Gastroesophageal sphincter (tissue), 4 donors: ENCODE measurements around the gene CALU. TPM values are rescaled to one million over a fixed set of nuclear protein-coding genes. Genes with fewer than 3 reads are reported as not detected.
A peak's percentile ranks its signal among the peaks of the same experiment; 100 is the strongest.

ENCODE experiments used
- ATAC-seq: fragments of 150-250 bp; one replicate; pipeline ENCODE4 v1.9.1; 2016; ENCODE audit warnings: mild to moderate bottlenecking, moderate library complexity
- H3K27ac ChIP-seq, 4 donors: fragments of 200-600 bp; sonication (generic) in 3 of 4; 1 replicate in 3 of 4; 2 replicates in 1 of 4; pipeline ENCODE4 v1.5.1; 2016 to 2019
- H3K27me3 ChIP-seq: fragments of 200-600 bp; sonication (generic); one replicate; pipeline ENCODE4 v1.5.1; 2019
- H3K36me3 ChIP-seq, 2 donors: fragments of 200-600 bp; sonication (generic); one replicate each; pipeline ENCODE4 v1.5.1; 2019; ENCODE audit warnings: control low read depth in 1 of 2
- H3K4me1 ChIP-seq, 3 donors: fragments of 200-600 bp; sonication (generic); 1 replicate in 2 of 3; 2 replicates in 1 of 3; pipeline ENCODE4 v1.5.1; 2016 to 2019; ENCODE audit warnings: control low read depth in 2 of 3
- H3K4me3 ChIP-seq, 2 donors: fragments of 200-600 bp; sonication (generic); one replicate each; pipeline ENCODE4 v1.5.1; 2019; ENCODE audit warnings: mild to moderate bottlenecking in 1 of 2, moderate library complexity in 1 of 2
- H3K9me3 ChIP-seq, 3 donors: fragments of 200-600 bp; sonication (generic); one replicate each; pipeline ENCODE4 v1.5.1; 2017 to 2019; ENCODE audit warnings: control low read depth in 2 of 3
- EP300 ChIP-seq: sonication (generic); formaldehyde crosslinking; IDR thresholded peaks from one replicate; pipeline ENCODE4 v1.6.1; 2017; ENCODE audit warnings: antibody characterized with exemption, mild to moderate bottlenecking
- POLR2A ChIP-seq, 2 donors: fragments of 450-650 bp; IDR thresholded peaks; one replicate each; pipeline ENCODE4 v1.6.1; 2017; ENCODE audit warnings: antibody characterized with exemption in 2 of 2, mild to moderate bottlenecking in 2 of 2, moderate library complexity in 1 of 2
- POLR2AphosphoS5 ChIP-seq: sonication (generic); formaldehyde crosslinking; IDR thresholded peaks from one replicate; pipeline ENCODE4 v1.6.1; 2017; ENCODE audit warnings: antibody characterized with exemption
- WGBS, 2 donors: methylation state at CpG; one replicate each; pipeline ENCODE4 v1.1.5; 2018; ENCODE audit warnings: low coverage in 1 of 2; 5-methylcytosine and 5-hydroxymethylcytosine counted together
- total RNA-seq, 4 donors: library from RNA; depleted of rRNA; stranded (reverse); fragments of >200 nt; gene quantifications; one replicate each; pipeline ENCODE4 v1.1.0, GENCODE V29; 2016
- TF ChIP-seq, protein P1 (sequence below), 4 experiments: fragments of 200-600 bp in 2 of 4; fragments of 450-650 bp in 2 of 4; sonication (generic) in 1 of 4; IDR thresholded peaks; one replicate each; pipeline ENCODE4 v1.5.1; 2017 to 2019; ENCODE audit warnings: antibody characterized with exemption in 4 of 4, mild to moderate bottlenecking in 2 of 4, moderate library complexity in 2 of 4

CALU gene
- total RNA-seq, 4 donors from 2014 or later: 146 to 274 (median 235) TPM

DNA sequence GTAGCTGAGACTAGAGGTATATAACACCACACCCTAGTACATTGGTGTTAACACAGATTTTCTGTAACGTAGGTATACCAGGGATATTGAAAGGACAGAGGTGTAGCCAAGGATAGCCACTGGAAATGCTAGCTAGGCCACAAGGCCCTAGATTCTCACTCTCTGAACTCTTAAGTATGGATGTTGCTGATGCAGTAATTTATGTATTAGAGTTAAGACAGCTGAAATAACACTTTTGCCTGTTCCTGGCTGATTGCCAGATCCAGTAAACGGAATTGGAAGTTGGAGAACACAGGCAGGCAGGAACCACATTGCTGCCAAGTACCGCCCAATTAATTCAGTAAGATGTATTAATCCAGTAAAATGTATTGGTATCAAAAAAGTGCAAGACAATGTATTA lies 1.8 kb downstream of the CALU start:
- Histone ChIP-seq H3K27me3 (no peaks in the 10 kb centered on the region), H3K36me3 (no peaks in the 10 kb centered on the region), H3K27ac (peak overlapping the region in 3 of 4 donors; percentile 48 to 92 (median 91)), H3K4me1 (peaks cover 7 to 68% (median 8%) of the 10 kb centered on the region in 3 donors), H3K9me3 (no peaks in the 10 kb centered on the region), H3K4me3 (peak overlapping the region in 1 of 2 donors; percentile 76)
- 22 to 29% methylated on average over 3 of the region's 3 CpGs for WGBS, 2 donors
- TF ChIP-seq EP300 (no peak), POLR2AphosphoS5 (no peak), POLR2A (IDR thresholded peaks at IDR 0.05) (no peak)
- TF ChIP-seq, protein P1, sequence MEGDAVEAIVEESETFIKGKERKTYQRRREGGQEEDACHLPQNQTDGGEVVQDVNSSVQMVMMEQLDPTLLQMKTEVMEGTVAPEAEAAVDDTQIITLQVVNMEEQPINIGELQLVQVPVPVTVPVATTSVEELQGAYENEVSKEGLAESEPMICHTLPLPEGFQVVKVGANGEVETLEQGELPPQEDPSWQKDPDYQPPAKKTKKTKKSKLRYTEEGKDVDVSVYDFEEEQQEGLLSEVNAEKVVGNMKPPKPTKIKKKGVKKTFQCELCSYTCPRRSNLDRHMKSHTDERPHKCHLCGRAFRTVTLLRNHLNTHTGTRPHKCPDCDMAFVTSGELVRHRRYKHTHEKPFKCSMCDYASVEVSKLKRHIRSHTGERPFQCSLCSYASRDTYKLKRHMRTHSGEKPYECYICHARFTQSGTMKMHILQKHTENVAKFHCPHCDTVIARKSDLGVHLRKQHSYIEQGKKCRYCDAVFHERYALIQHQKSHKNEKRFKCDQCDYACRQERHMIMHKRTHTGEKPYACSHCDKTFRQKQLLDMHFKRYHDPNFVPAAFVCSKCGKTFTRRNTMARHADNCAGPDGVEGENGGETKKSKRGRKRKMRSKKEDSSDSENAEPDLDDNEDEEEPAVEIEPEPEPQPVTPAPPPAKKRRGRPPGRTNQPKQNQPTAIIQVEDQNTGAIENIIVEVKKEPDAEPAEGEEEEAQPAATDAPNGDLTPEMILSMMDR (IDR thresholded peaks at IDR 0.05): no peak
- ATAC-seq: no peak

DNA sequence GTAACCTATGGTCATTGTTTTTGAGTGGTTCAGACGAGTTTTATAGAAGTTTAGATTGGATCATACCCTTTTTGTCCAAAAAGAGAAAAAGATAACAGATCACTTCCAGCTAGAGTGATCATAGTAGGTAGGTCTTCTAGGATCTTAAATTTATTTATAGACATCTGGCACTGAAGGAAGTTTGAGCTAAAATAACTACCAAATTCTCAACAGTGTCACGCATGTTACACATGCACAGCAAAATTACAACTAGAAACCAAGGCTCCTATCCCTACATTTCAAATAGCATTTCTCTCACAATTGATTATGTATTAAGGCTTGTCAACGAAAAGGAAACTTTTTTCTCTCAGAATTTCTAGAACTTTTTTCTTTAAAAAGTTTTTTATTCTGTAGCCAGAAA lies 2.3 kb downstream of the CALU start:
- Histone ChIP-seq H3K4me3 (no peak overlapping the region), H3K4me1 (peaks cover 7 to 68% (median 8%) of the 10 kb centered on the region in 3 donors), H3K27me3 (no peaks in the 10 kb centered on the region), H3K9me3 (no peaks in the 10 kb centered on the region), H3K27ac (peak overlapping the region in 3 of 4 donors; percentile 48 to 92 (median 91)), H3K36me3 (no peaks in the 10 kb centered on the region)
- 32 to 38% methylated on average over 3 of the region's 3 CpGs for WGBS, 2 donors
- TF ChIP-seq POLR2A (IDR thresholded peaks at IDR 0.05): no peak
- TF ChIP-seq EP300: no peak
- TF ChIP-seq, protein P1 (IDR thresholded peaks at IDR 0.05): no peak
- TF ChIP-seq POLR2AphosphoS5: no peak
- ATAC-seq: no peak

DNA sequence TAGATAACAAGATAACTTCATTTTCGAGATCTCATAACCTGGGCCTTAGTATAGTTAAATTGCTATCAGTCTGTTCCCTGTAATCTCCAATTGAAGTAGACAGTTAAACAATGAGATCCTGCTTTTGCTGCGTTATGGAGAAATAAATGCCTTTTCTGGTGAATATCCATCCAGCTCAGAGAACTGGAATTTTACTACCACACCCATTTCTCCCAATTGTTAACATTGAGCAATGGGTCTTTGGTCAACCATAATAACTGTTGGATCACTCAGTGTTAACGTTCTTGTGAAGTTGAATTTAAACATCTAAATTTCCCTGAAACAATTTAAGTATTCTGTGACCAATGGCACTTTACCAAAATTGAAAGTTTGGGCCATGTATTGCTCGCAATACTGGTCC lies 3.0 kb downstream of the CALU start:
- no peak for TF ChIP-seq POLR2A (IDR thresholded peaks at IDR 0.05)
- TF ChIP-seq EP300: no peak
- TF ChIP-seq POLR2AphosphoS5: no peak
- no peaks in the 10 kb centered on the region for H3K27me3 ChIP-seq
- H3K9me3 ChIP-seq: no peaks in the 10 kb centered on the region
- H3K4me3 ChIP-seq: no peak overlapping the region
- H3K36me3 ChIP-seq: no peaks in the 10 kb centered on the region
- H3K27ac ChIP-seq: peak overlapping the region in 3 of 4 donors; percentile 60 to 92 (median 91)
- 21 to 43% methylated on average over 4 of the region's 4 CpGs for WGBS, 2 donors
- peaks cover 7 to 73% (median 8%) of the 10 kb centered on the region in 3 donors for H3K4me1 ChIP-seq
- ATAC-seq: no peak

DNA sequence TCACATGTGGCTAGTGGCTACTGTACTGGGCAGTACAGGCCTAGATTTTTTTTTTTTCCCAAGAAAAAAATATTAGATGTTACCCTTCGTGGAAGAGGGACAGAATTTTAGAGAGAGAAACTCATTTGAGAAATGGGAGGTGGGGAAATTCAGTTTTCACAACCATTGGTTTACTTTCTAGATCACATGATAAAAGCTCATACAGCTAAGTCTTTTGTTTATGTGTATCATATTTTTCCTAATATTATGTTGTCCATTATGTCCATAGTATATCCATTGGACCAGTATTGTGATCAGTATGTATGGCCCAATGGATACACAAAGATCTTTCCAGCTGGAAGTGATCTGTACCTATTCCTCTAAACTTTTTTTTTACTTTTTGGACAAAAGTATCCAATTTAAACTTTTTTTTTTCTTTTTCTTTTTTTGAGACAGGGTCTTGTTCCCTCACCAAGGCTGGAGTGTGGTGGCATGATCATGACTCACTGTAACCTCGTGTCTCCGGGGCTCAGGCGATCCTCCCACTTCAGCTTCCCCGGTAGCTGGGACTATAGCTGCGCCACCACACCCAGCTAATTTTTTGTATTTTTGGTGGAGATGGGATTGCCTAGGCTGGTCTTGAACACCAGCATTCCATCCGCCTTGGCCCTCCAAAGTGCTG lies 4.1 kb downstream of the CALU start:
- TF ChIP-seq EP300 (no peak), POLR2A (IDR thresholded peaks at IDR 0.05) (no peak), POLR2AphosphoS5 (no peak)
- TF ChIP-seq, protein P1 (IDR thresholded peaks at IDR 0.05): no peak
- 70 to 90% methylated on average over 1 to 3 of the region's 7 CpGs for WGBS, 2 donors
- Histone ChIP-seq H3K27me3 (no peaks in the 10 kb centered on the region), H3K4me3 (no peak overlapping the region), H3K9me3 (no peaks in the 10 kb centered on the region), H3K36me3 (peaks cover 0 to 6% of the 10 kb centered on the region in 2 donors), H3K27ac (peak overlapping the region in 1 of 4 donors; percentile 43), H3K4me1 (peaks cover 7 to 77% (median 8%) of the 10 kb centered on the region in 3 donors)
- no peak for ATAC-seq

- Histone ChIP-seq H3K27me3 (no peaks in the 10 kb centered on the region), H3K4me3 (no peak overlapping the region), H3K36me3 (peaks cover 0 to 17% of the 10 kb centered on the region in 2 donors), H3K27ac (no peak overlapping the region), H3K4me1 (peaks cover 7 to 72% (median 8%) of the 10 kb centered on the region in 3 donors), H3K9me3 (no peaks in the 10 kb centered on the region)
- 50 to 60% methylated on average over 1 to 2 of the region's 2 CpGs for whole genome bisulfite sequencing, 2 donors
- TF ChIP-seq, protein P1 (IDR thresholded peaks at IDR 0.05): no peak
- TF ChIP-seq EP300 (no peak), POLR2AphosphoS5 (no peak), POLR2A (IDR thresholded peaks at IDR 0.05) (no peak)
- no peak for ATAC-seq
Measured at GRCh38 chr7:128744366-128744905, 5.3 kb downstream of the CALU start.
